ENCODE results near the gene EIF4G1. TPM values are rescaled to one million over a fixed set of nuclear protein-coding genes. Genes with fewer than 3 reads are reported as not detected.
A peak's percentile ranks its signal among the peaks of the same experiment; 100 is the strongest.

EIF4G1 gene
- polyA plus RNA-seq, 1 donor: 203 TPM

GRCh38 chr3:184317201-184317600, 2.8 kb downstream of the EIF4G1 start:
- H3K27ac ChIP-seq (ENCODE audit: low read length): no peak overlapping the region
- WGBS (ENCODE audit: insufficient coverage, low lambda C conversion rate): no CpG with 5 or more reads among the region's 5 CpGs

GRCh38 chr3:184320104-184320445, 5.7 kb downstream of the EIF4G1 start:
- H3K4me1 ChIP-seq (ENCODE audit: control insufficient read depth, insufficient read depth, low read length): peaks cover 21% of the 10 kb centered on the region
- H3K9me3 ChIP-seq (ENCODE audit: control insufficient read depth, low read depth, low read length): no peaks in the 10 kb centered on the region
- no CpG with 5 or more reads among the region's 4 CpGs for WGBS (ENCODE audit: insufficient coverage, low lambda C conversion rate)
- DNase-seq: peak in 1 of 2 donors; percentile 56
- no peak overlapping the region for H3K4me3 ChIP-seq (ENCODE audit: low read length)
- H3K36me3 ChIP-seq (ENCODE audit: control insufficient read depth, insufficient read depth, low read length): peaks cover 84% of the 10 kb centered on the region
- H3K27me3 ChIP-seq (ENCODE audit: control insufficient read depth, insufficient read depth, low read length): no peaks in the 10 kb centered on the region
- H3K27ac ChIP-seq (ENCODE audit: low read length): no peak overlapping the region

More at GRCh38 chr3:184317201-184317600, 2.8 kb downstream of the EIF4G1 start:
- DNase-seq: no peak
- no peak overlapping the region for H3K4me3 ChIP-seq (ENCODE audit: low read length)
- no peaks in the 10 kb centered on the region for H3K9me3 ChIP-seq (ENCODE audit: control insufficient read depth, low read depth, low read length)
- H3K36me3 ChIP-seq (ENCODE audit: control insufficient read depth, insufficient read depth, low read length): peaks cover 55% of the 10 kb centered on the region
- no peaks in the 10 kb centered on the region for H3K27me3 ChIP-seq (ENCODE audit: control insufficient read depth, insufficient read depth, low read length)
- peaks cover 21% of the 10 kb centered on the region for H3K4me1 ChIP-seq (ENCODE audit: control insufficient read depth, insufficient read depth, low read length)

GRCh38 chr3:184321666-184322065, 7.3 kb downstream of the EIF4G1 start:
- no CpG with 5 or more reads among the region's 5 CpGs for WGBS (ENCODE audit: insufficient coverage, low lambda C conversion rate)
- H3K36me3 ChIP-seq (ENCODE audit: control insufficient read depth, insufficient read depth, low read length): peaks cover 97% of the 10 kb centered on the region
- no peaks in the 10 kb centered on the region for H3K27me3 ChIP-seq (ENCODE audit: control insufficient read depth, insufficient read depth, low read length)
- H3K4me1 ChIP-seq (ENCODE audit: control insufficient read depth, insufficient read depth, low read length): peaks cover 19% of the 10 kb centered on the region
- no peaks in the 10 kb centered on the region for H3K9me3 ChIP-seq (ENCODE audit: control insufficient read depth, low read depth, low read length)
- H3K27ac ChIP-seq (ENCODE audit: low read length): no peak overlapping the region
- no peak for DNase-seq
- no peak overlapping the region for H3K4me3 ChIP-seq (ENCODE audit: low read length)

GRCh38 chr3:184322731-184323487, 8.5 kb downstream of the EIF4G1 start:
- Histone ChIP-seq H3K36me3 (ENCODE audit: control insufficient read depth, insufficient read depth, low read length) (peaks cover 97% of the 10 kb centered on the region), H3K9me3 (ENCODE audit: control insufficient read depth, low read depth, low read length) (no peaks in the 10 kb centered on the region), H3K27ac (ENCODE audit: low read length) (no peak overlapping the region), H3K27me3 (ENCODE audit: control insufficient read depth, insufficient read depth, low read length) (no peaks in the 10 kb centered on the region), H3K4me1 (ENCODE audit: control insufficient read depth, insufficient read depth, low read length) (peaks cover 6% of the 10 kb centered on the region), H3K4me3 (ENCODE audit: low read length) (no peak overlapping the region)
- 53% methylated on average over 2 of the region's 20 CpGs for WGBS (ENCODE audit: insufficient coverage, low lambda C conversion rate)
- DNase-seq: no peak

GRCh38 chr3:184323696-184324095, 9.3 kb downstream of the EIF4G1 start:
- Histone ChIP-seq H3K27me3 (ENCODE audit: control insufficient read depth, insufficient read depth, low read length) (no peaks in the 10 kb centered on the region), H3K4me1 (ENCODE audit: control insufficient read depth, insufficient read depth, low read length) (peaks cover 6% of the 10 kb centered on the region), H3K9me3 (ENCODE audit: control insufficient read depth, low read depth, low read length) (no peaks in the 10 kb centered on the region), H3K36me3 (ENCODE audit: control insufficient read depth, insufficient read depth, low read length) (peaks cover 98% of the 10 kb centered on the region), H3K27ac (ENCODE audit: low read length) (no peak overlapping the region), H3K4me3 (ENCODE audit: low read length) (no peak overlapping the region)
- DNase-seq: no peak
- no CpG with 5 or more reads among the region's 8 CpGs for WGBS (ENCODE audit: insufficient coverage, low lambda C conversion rate)

GRCh38 chr3:184325269-184325668, 10.9 kb downstream of the EIF4G1 start:
- WGBS (ENCODE audit: insufficient coverage, low lambda C conversion rate): no CpG with 5 or more reads among the region's 13 CpGs
- Histone ChIP-seq H3K4me3 (ENCODE audit: low read length) (no peak overlapping the region), H3K27me3 (ENCODE audit: control insufficient read depth, insufficient read depth, low read length) (no peaks in the 10 kb centered on the region), H3K9me3 (ENCODE audit: control insufficient read depth, low read depth, low read length) (no peaks in the 10 kb centered on the region), H3K4me1 (ENCODE audit: control insufficient read depth, insufficient read depth, low read length) (no peaks in the 10 kb centered on the region), H3K27ac (ENCODE audit: low read length) (no peak overlapping the region), H3K36me3 (ENCODE audit: control insufficient read depth, insufficient read depth, low read length) (peaks cover 98% of the 10 kb centered on the region)
- DNase-seq: no peak

GRCh38 chr3:184325715-184326369, 11.4 kb downstream of the EIF4G1 start:
- DNase-seq: no peak
- Histone ChIP-seq H3K27me3 (ENCODE audit: control insufficient read depth, insufficient read depth, low read length) (no peaks in the 10 kb centered on the region), H3K4me3 (ENCODE audit: low read length) (no peak overlapping the region), H3K9me3 (ENCODE audit: control insufficient read depth, low read depth, low read length) (no peaks in the 10 kb centered on the region), H3K4me1 (ENCODE audit: control insufficient read depth, insufficient read depth, low read length) (no peaks in the 10 kb centered on the region), H3K27ac (ENCODE audit: low read length) (no peak overlapping the region), H3K36me3 (ENCODE audit: control insufficient read depth, insufficient read depth, low read length) (peaks cover 95% of the 10 kb centered on the region)
- no CpG with 5 or more reads among the region's 6 CpGs for WGBS (ENCODE audit: insufficient coverage, low lambda C conversion rate)

GRCh38 chr3:184327171-184327570, 12.8 kb downstream of the EIF4G1 start:
- no peak for DNase-seq
- 80% methylated on average over 1 of the region's 21 CpGs for WGBS (ENCODE audit: insufficient coverage, low lambda C conversion rate)
- no peak overlapping the region for H3K4me3 ChIP-seq (ENCODE audit: low read length)
- no peaks in the 10 kb centered on the region for H3K9me3 ChIP-seq (ENCODE audit: control insufficient read depth, low read depth, low read length)
- no peak overlapping the region for H3K27ac ChIP-seq (ENCODE audit: low read length)
- H3K27me3 ChIP-seq (ENCODE audit: control insufficient read depth, insufficient read depth, low read length): no peaks in the 10 kb centered on the region
- no peaks in the 10 kb centered on the region for H3K4me1 ChIP-seq (ENCODE audit: control insufficient read depth, insufficient read depth, low read length)
- peaks cover 95% of the 10 kb centered on the region for H3K36me3 ChIP-seq (ENCODE audit: control insufficient read depth, insufficient read depth, low read length)

- no peak for DNase-seq
- no peaks in the 10 kb centered on the region for H3K9me3 ChIP-seq (ENCODE audit: control insufficient read depth, low read depth, low read length)
- H3K4me1 ChIP-seq (ENCODE audit: control insufficient read depth, insufficient read depth, low read length): no peaks in the 10 kb centered on the region
- H3K27ac ChIP-seq (ENCODE audit: low read length): no peak overlapping the region
- no peak overlapping the region for H3K4me3 ChIP-seq (ENCODE audit: low read length)
- WGBS (ENCODE audit: insufficient coverage, low lambda C conversion rate): no CpG with 5 or more reads among the region's 3 CpGs
- H3K27me3 ChIP-seq (ENCODE audit: control insufficient read depth, insufficient read depth, low read length): no peaks in the 10 kb centered on the region
- peaks cover 95% of the 10 kb centered on the region for H3K36me3 ChIP-seq (ENCODE audit: control insufficient read depth, insufficient read depth, low read length)
These were observed 14.1 kb downstream of the EIF4G1 start for GRCh38 chr3:184328516-184328915.

GRCh38 chr3:184332370-184333090, 18.1 kb downstream of the EIF4G1 start:
- 100% methylated on average over 1 of the region's 10 CpGs for WGBS (ENCODE audit: insufficient coverage, low lambda C conversion rate)
- no peak for DNase-seq
- Histone ChIP-seq H3K4me3 (ENCODE audit: low read length) (no peak overlapping the region), H3K27ac (ENCODE audit: low read length) (no peak overlapping the region), H3K4me1 (ENCODE audit: control insufficient read depth, insufficient read depth, low read length) (peaks cover 14% of the 10 kb centered on the region), H3K27me3 (ENCODE audit: control insufficient read depth, insufficient read depth, low read length) (no peaks in the 10 kb centered on the region), H3K9me3 (ENCODE audit: control insufficient read depth, low read depth, low read length) (no peaks in the 10 kb centered on the region), H3K36me3 (ENCODE audit: control insufficient read depth, insufficient read depth, low read length) (peaks cover 75% of the 10 kb centered on the region)

Measured in large intestine (tissue), 3 donors.